Muscle of arm (tissue), 12 donors: ENCODE results near the gene NUDT14. TPM values are rescaled to one million over a fixed set of nuclear protein-coding genes. Genes with fewer than 3 reads are reported as not detected.

Source experiments
- DNase-seq: peaks from one replicate; pipeline ENCODE4 v3.0.0-alpha.2; 2013
- polyA plus RNA-seq, 12 donors: library from polyadenylated mRNA; unstranded; fragments of 120-200 nt; gene quantifications; one replicate each; pipeline ENCODE4 v1.2.1, GENCODE V29; 2013; ENCODE audit not compliant: insufficient read length in 12 of 12

Gene NUDT14
- polyA plus RNA-seq, 12 donors = 9.6 to 21.3 (median 12.9) TPM; not detected in 1

GRCh38 chr14:105214324-105214915 is 33.3 kb upstream of the NUDT14 start:
- no peak for DNase-seq

GRCh38 chr14:105213361-105213760 is 32.2 kb upstream of the NUDT14 start:
- DNase-seq = no peak

- no peak for DNase-seq
These were observed 31.6 kb upstream of the NUDT14 start for GRCh38 chr14:105212541-105213300.

GRCh38 chr14:105211758-105212089 is 30.6 kb upstream of the NUDT14 start:
- DNase-seq = no peak

GRCh38 chr14:105211086-105211757 is 30.1 kb upstream of the NUDT14 start:
- DNase-seq = no peak

- DNase-seq = no peak
These were observed 29.3 kb upstream of the NUDT14 start for GRCh38 chr14:105210266-105211025.

- no peak for DNase-seq
These were observed 28.5 kb upstream of the NUDT14 start for GRCh38 chr14:105209646-105210045.

GRCh38 chr14:105209091-105209490 is 28.0 kb upstream of the NUDT14 start:
- no peak for DNase-seq

GRCh38 chr14:105208738-105209075 is 27.6 kb upstream of the NUDT14 start:
- no peak for DNase-seq

- DNase-seq = no peak
These were observed 27.1 kb upstream of the NUDT14 start for GRCh38 chr14:105207996-105208737.

GRCh38 chr14:105207460-105207901 is 26.4 kb upstream of the NUDT14 start:
- DNase-seq = no peak

- no peak for DNase-seq
These were observed 25.8 kb upstream of the NUDT14 start for GRCh38 chr14:105206873-105207272.

GRCh38 chr14:105205673-105206208 is 24.6 kb upstream of the NUDT14 start:
- DNase-seq = no peak

- no peak for DNase-seq
These were observed 24.0 kb upstream of the NUDT14 start for GRCh38 chr14:105204931-105205672.

GRCh38 chr14:105204206-105204930 is 23.3 kb upstream of the NUDT14 start:
- DNase-seq = no peak

- DNase-seq = no peak
These were observed 22.6 kb upstream of the NUDT14 start for GRCh38 chr14:105203701-105204100.

GRCh38 chr14:105203057-105203531 is 22.0 kb upstream of the NUDT14 start:
- no peak for DNase-seq

- DNase-seq = no peak
These were observed 20.9 kb upstream of the NUDT14 start for GRCh38 chr14:105201925-105202513.

- DNase-seq = no peak
These were observed 20.2 kb upstream of the NUDT14 start for GRCh38 chr14:105201156-105201924.
